ENCODE measurements around the gene COBLL1. TPM values are rescaled to one million over a fixed set of nuclear protein-coding genes. Genes with fewer than 3 reads are reported as not detected.

COBLL1 gene
- total RNA-seq, 1 experiment from 2014 or later, result 42.1 TPM

DNA sequence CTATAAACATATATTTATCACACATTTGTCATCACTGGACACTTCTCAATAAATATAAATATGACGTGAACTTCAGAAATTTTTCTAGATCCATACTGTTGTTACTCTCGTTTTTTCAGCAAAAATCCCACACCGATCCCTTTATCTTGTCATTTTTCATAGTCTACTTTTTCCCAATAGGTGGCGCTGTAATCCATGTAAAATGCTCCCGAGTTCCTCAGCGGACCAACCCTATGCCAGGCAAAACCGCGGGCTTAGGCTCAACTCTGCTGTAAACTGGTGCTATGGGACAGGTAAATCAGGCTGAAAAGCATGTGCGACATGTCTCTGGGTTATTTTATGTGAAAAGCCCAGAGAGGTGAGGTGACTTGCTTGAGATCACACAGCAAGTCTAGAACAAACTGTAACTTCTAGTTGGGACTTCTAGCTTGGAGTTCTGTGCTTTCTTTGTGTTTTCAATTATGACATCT, 104.0 kb downstream of the COBLL1 start:
- no TSS peak for BruUV-seq (replicated peaks)
- Histone ChIP-seq H3K4me3 (ENCODE audit: low read depth, low read length) (no peak overlapping the region), H3K9me3 (no peaks in the 10 kb centered on the region), H3K4me1 (peaks cover 25% of the 10 kb centered on the region), H3K27me3 (replicated peaks; ENCODE audit: control insufficient read depth, insufficient read depth, low read length) (no peaks in the 10 kb centered on the region), H3K36me3 (ENCODE audit: control insufficient read depth, insufficient read depth, low read length) (0 out of 2 replicates have a peak, but pooled peaks cover 2% of the 10 kb centered on the region)
- POLR2A ChIA-PET, result no interaction called here
- H3K9me3 Mint-ChIP-seq (ENCODE audit: unreplicated experiment), result no peaks in the 10 kb centered on the region
- intact Hi-C loops (cut with micrococcal nuclease; ENCODE audit: unreplicated experiment), result loop anchor here (1.0 to 5.0 kb wide), 6 partner anchors 45 to 465 kb away; partner anchors contain the start of genes COBLL1 and SCN3A
- CTCF ChIA-PET, result interaction anchor here (0.8 to 1.8 kb wide), 2 partner anchors 104 to 176 kb away, joined by 3 to 10 read pairs; partner anchors contain the start of gene COBLL1
- TF ChIP-seq, protein P1, sequence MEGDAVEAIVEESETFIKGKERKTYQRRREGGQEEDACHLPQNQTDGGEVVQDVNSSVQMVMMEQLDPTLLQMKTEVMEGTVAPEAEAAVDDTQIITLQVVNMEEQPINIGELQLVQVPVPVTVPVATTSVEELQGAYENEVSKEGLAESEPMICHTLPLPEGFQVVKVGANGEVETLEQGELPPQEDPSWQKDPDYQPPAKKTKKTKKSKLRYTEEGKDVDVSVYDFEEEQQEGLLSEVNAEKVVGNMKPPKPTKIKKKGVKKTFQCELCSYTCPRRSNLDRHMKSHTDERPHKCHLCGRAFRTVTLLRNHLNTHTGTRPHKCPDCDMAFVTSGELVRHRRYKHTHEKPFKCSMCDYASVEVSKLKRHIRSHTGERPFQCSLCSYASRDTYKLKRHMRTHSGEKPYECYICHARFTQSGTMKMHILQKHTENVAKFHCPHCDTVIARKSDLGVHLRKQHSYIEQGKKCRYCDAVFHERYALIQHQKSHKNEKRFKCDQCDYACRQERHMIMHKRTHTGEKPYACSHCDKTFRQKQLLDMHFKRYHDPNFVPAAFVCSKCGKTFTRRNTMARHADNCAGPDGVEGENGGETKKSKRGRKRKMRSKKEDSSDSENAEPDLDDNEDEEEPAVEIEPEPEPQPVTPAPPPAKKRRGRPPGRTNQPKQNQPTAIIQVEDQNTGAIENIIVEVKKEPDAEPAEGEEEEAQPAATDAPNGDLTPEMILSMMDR (IDR thresholded peaks at IDR 0.05; ENCODE audit: insufficient read depth in 1 of 2, low read depth in 1 of 2, low read length in 1 of 2, severe bottlenecking in 1 of 2, unreplicated experiment in 1 of 2), result peak; percentile 65 to 67
- peaks cover 26% of the 10 kb centered on the region for H3K36me3 Mint-ChIP-seq (ENCODE audit: insufficient read depth, unreplicated experiment)
- no peak overlapping the region for H3K27ac Mint-ChIP-seq (ENCODE audit: unreplicated experiment)
- peaks cover 19% of the 10 kb centered on the region for H3K4me1 Mint-ChIP-seq (ENCODE audit: low read depth, unreplicated experiment)
- peak; percentile 75 to 80 for DNase-seq
- no peaks in the 10 kb centered on the region for H3K27me3 Mint-ChIP-seq (ENCODE audit: insufficient read depth, unreplicated experiment)
- no peak overlapping the region for H3K4me3 Mint-ChIP-seq (ENCODE audit: unreplicated experiment)

DNA sequence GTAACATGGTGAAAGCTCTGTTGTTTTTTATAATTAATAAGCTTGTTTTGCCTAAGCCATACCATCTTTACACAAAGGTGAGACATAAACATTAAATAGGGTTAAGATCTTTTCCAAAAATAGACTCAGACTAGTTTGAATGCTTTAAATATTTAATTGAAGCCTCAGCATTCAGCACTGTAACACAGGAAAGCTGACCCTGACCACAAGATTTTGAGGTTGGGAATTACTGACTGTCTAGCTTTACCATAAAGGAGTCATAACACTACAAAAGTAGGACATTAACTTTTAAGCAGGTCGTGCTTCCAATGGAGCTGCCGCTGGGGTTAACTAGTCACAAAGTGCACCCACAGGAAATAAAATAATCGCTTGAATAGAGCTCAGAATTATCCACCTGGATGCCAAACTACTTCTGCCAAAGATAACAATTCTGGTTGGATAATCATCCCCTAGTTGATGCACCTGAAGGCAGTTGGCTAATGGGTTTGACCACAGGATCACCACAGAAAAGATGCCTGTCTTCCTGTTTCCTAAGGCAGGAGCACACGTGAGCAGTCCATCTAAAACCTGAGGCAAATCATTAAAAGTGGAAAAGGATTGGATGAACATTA, 106.2 kb downstream of the COBLL1 start:
- DNase-seq, result no peak
- no peaks in the 10 kb centered on the region for H3K9me3 Mint-ChIP-seq (ENCODE audit: unreplicated experiment)
- H3K27me3 ChIP-seq (replicated peaks; ENCODE audit: control insufficient read depth, insufficient read depth, low read length), result no peaks in the 10 kb centered on the region
- H3K4me3 Mint-ChIP-seq (ENCODE audit: unreplicated experiment), result no peak overlapping the region
- H3K4me3 ChIP-seq (ENCODE audit: low read depth, low read length), result no peak overlapping the region
- H3K9me3 ChIP-seq, result no peaks in the 10 kb centered on the region
- H3K36me3 ChIP-seq (ENCODE audit: control insufficient read depth, insufficient read depth, low read length), result 0 out of 2 replicates have a peak, but pooled peaks cover 2% of the 10 kb centered on the region
- H3K36me3 Mint-ChIP-seq (ENCODE audit: insufficient read depth, unreplicated experiment), result peaks cover 16% of the 10 kb centered on the region
- H3K27ac Mint-ChIP-seq (ENCODE audit: unreplicated experiment), result no peak overlapping the region
- CTCF ChIA-PET, result interaction anchor here (1.1 to 1.9 kb wide), 2 partner anchors 106 to 178 kb away, joined by 3 to 11 read pairs; partner anchors contain the start of gene COBLL1
- peaks cover 19% of the 10 kb centered on the region for H3K4me1 Mint-ChIP-seq (ENCODE audit: low read depth, unreplicated experiment)
- intact Hi-C loops (cut with micrococcal nuclease; ENCODE audit: unreplicated experiment), result loop anchor here (5.0 kb wide), 2 partner anchors 47 to 467 kb away; partner anchors contain the start of gene SCN3A
- POLR2A ChIA-PET, result no interaction called here
- BruUV-seq (replicated peaks), result no TSS peak
- TF ChIP-seq, protein P1 (IDR thresholded peaks at IDR 0.05; ENCODE audit: insufficient read depth in 1 of 2, low read depth in 1 of 2, low read length in 1 of 2, severe bottlenecking in 1 of 2, unreplicated experiment in 1 of 2), result no peak
- H3K4me1 ChIP-seq, result peaks cover 24% of the 10 kb centered on the region
- H3K27me3 Mint-ChIP-seq (ENCODE audit: insufficient read depth, unreplicated experiment), result no peaks in the 10 kb centered on the region

DNA sequence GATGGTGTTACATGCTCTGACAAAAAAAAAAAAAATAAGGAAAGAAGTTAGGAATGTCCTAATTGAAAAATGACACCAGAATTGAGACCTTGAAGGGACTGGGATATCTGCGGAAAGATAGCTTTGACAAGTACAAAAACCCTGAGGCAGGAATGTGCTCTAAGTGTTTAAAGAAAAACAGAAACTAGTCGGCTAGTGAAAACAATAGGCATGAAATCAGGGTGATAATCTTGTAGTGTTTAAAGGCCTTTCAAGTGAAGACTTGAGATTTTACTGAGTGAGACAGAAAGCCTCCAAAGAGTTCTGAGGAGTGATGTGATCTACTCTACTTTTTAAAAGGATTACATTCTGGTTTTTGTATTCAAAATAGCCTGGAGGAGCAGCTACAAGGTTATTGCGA, 107.4 kb downstream of the COBLL1 start:
- Histone ChIP-seq H3K4me1 (peaks cover 24% of the 10 kb centered on the region), H3K4me3 (ENCODE audit: low read depth, low read length) (no peak overlapping the region), H3K9me3 (no peaks in the 10 kb centered on the region), H3K36me3 (ENCODE audit: control insufficient read depth, insufficient read depth, low read length) (0 out of 2 replicates have a peak, but pooled peaks cover 2% of the 10 kb centered on the region), H3K27me3 (replicated peaks; ENCODE audit: control insufficient read depth, insufficient read depth, low read length) (no peaks in the 10 kb centered on the region)
- peak overlapping the region; percentile 77 for H3K27ac Mint-ChIP-seq (ENCODE audit: unreplicated experiment)
- H3K9me3 Mint-ChIP-seq (ENCODE audit: unreplicated experiment), result no peaks in the 10 kb centered on the region
- TF ChIP-seq, protein P1 (IDR thresholded peaks at IDR 0.05; ENCODE audit: insufficient read depth in 1 of 2, low read depth in 1 of 2, low read length in 1 of 2, severe bottlenecking in 1 of 2, unreplicated experiment in 1 of 2), result no peak
- DNase-seq, result peak in 1 of 2 experiments; percentile 11
- ChIA-PET CTCF (interaction anchor here (0.7 to 1.9 kb wide), 4 partner anchors 107 to 188 kb away, joined by 3 to 11 read pairs (median 3); partner anchors contain the start of gene COBLL1), POLR2A (no interaction called here)
- no peaks in the 10 kb centered on the region for H3K27me3 Mint-ChIP-seq (ENCODE audit: insufficient read depth, unreplicated experiment)
- intact Hi-C loops (cut with micrococcal nuclease; ENCODE audit: unreplicated experiment), result no loop called here
- no TSS peak for BruUV-seq (replicated peaks)
- H3K4me1 Mint-ChIP-seq (ENCODE audit: low read depth, unreplicated experiment), result peaks cover 19% of the 10 kb centered on the region
- peak overlapping the region; percentile 32 for H3K4me3 Mint-ChIP-seq (ENCODE audit: unreplicated experiment)
- peaks cover 15% of the 10 kb centered on the region for H3K36me3 Mint-ChIP-seq (ENCODE audit: insufficient read depth, unreplicated experiment)
